Measurements from ENCODE around the gene HRK.

The HRK gene

GRCh38 chr12:116881325-116881876 is at the start of gene HRK:
HRK (minus strand) TSS chr12:116881441; CDS start chr12:116881307, 134 bp downstream.
- no peak for DNase-seq

GRCh38 chr12:116929885-116930284 is 48.6 kb upstream of the HRK start:
- peak; percentile 6 for DNase-seq

GRCh38 chr12:116928504-116928903 is 47.3 kb upstream of the HRK start:
- no peak for DNase-seq

- DNase-seq: no peak
Measured at GRCh38 chr12:116927244-116927940, 46.2 kb upstream of the HRK start.

GRCh38 chr12:116926283-116927243 is 45.3 kb upstream of the HRK start:
- DNase-seq: no peak

- DNase-seq: no peak
Measured at GRCh38 chr12:116924558-116925453, 43.6 kb upstream of the HRK start.

- no peak for DNase-seq
Measured at GRCh38 chr12:116922194-116922897, 41.1 kb upstream of the HRK start.

GRCh38 chr12:116920939-116921338 is 39.7 kb upstream of the HRK start:
- DNase-seq: no peak

GRCh38 chr12:116919706-116920485 is 38.7 kb upstream of the HRK start:
- DNase-seq: no peak

- no peak for DNase-seq
Measured at GRCh38 chr12:116919247-116919661, 38.0 kb upstream of the HRK start.

GRCh38 chr12:116918464-116918863 is 37.2 kb upstream of the HRK start:
- DNase-seq: no peak

- DNase-seq: no peak
Measured at GRCh38 chr12:116916714-116917114, 35.5 kb upstream of the HRK start.

- no peak for DNase-seq
Measured at GRCh38 chr12:116916122-116916521, 34.9 kb upstream of the HRK start.

- no peak for DNase-seq
Measured at GRCh38 chr12:116915326-116915725, 34.1 kb upstream of the HRK start.

- peak; percentile 68 for DNase-seq
Measured at GRCh38 chr12:116910645-116911451, 29.6 kb upstream of the HRK start, which contains the start of gene FBXW8. FBXW8 (plus strand) TSS chr12:116910950; CDS start chr12:116911038, 88 bp downstream.

- no peak for DNase-seq
Measured at GRCh38 chr12:116910280-116910644, 29.0 kb upstream of the HRK start.

GRCh38 chr12:116906285-116906684 is 25.0 kb upstream of the HRK start:
- DNase-seq: no peak

GRCh38 chr12:116903818-116904217 is 22.6 kb upstream of the HRK start:
- DNase-seq: no peak

- no peak for DNase-seq
Measured at GRCh38 chr12:116901612-116902011, 20.4 kb upstream of the HRK start.

- DNase-seq: no peak
Measured at GRCh38 chr12:116898669-116899068, 17.4 kb upstream of the HRK start.

Measured in suppressor macrophage treated with lipopolysaccharide for 4 hours (primary cell).